Activated CD4-positive, alpha-beta T cell treated with anti-CD3 and anti-CD28 coated beads, Interleukin-2, amount 50 U/mL, for 16 hours (primary cell): ENCODE results near the gene SPATA6L.
"Not testable (repeated sequence)": the region's sequence is repeated elsewhere in the genome, so short reads cannot be mapped to it uniquely, and the experiment has no call there.

ENCODE experiments used
- DNase-seq: peaks from one replicate; pipeline ENCODE4 v3.0.0-alpha.2; 2020

The SPATA6L gene

DNA sequence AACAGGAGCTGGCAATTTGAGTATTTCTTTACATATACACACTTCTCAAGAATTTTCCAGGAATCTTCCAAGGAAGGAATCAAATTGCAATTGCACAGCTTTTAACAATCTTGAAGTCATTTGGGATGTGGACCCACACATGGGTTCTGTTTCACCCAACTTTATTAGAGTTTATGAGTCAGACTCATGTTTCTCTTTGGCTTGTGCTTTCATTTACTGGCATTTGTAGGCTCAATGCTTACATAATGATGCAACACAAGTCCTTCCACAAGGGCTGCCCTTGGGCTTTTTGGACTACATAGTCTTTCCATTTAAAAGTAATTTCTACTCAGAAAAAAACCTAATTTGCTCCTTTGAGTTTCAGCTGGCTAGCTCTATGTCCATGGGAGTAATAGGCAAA is 8.5 kb upstream of the SPATA6L start:
- DNase-seq = no peak

DNA sequence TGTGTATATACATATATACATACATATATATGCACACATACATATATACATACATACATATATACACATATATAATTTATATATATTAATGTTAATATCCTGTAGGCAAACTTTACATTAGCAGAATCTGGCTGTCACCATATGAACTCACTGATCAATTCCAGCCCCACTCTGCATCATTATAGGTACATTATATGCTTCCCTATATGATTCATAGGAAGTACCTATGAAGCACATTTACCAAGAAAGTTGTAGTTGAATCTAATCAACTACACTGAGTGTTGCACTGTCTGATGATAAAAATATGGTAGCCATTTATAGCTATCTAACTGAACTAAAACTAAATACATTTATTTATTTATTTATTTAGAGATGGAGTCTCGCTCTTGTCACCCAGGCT is 5.5 kb upstream of the SPATA6L start:
- DNase-seq = no peak

DNA sequence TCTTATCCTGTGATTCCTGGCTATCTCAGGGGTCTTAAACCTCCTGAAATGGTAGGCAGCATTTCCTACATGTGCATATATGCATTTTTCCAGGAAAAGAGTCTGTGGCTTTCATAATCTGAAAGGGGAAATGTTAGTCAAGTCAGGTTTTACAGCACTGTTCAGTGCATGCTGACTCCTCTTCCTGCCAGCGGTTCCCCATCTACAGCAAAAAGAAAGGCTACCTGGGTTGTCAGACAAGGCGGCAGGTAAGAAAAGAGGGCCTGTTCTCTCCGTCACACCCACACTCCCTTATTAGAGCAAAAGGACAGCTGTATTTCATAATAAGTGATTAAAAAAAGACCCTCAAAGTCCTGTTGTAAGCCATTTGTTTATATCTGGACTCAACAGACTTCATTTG is 4.3 kb upstream of the SPATA6L start:
- no peak for DNase-seq

DNA sequence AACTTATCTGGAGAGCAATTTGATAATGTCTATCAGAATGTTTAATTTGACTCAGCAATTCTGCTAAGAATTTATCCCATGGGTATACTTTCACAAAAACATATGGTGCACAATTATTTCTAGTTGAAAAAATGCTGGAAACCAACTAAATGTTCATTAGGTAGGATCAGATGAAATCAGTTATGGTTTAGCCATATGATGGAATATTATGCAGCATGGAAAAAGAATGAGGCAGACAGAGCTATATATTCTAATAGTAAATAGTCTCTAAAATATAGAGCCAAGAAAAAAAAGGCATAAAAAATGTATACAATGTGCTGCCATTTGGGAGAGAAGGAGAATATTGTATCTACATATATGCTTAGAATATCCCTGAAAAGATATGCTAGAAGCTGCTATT is 3.6 kb upstream of the SPATA6L start:
- no peak for DNase-seq

DNA sequence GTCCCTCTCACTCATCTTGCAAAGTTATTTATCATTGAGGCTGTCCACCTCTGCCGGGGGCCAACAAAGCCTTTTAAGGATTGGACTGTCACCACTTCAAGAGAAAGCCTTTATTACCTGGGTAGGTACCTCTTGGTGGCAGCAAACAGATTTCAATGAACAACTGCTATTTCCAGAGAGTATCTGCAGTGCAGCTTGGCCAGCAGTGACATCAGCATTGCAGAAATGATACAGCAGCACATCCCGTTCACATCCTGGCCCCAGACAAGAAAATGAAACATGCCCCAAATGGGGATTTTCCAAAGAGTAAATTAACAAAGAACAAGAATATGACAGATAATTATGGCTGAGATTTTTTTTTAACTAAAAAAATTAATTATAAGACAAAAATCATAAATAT is 2.3 kb upstream of the SPATA6L start:
- DNase-seq = no peak

DNA sequence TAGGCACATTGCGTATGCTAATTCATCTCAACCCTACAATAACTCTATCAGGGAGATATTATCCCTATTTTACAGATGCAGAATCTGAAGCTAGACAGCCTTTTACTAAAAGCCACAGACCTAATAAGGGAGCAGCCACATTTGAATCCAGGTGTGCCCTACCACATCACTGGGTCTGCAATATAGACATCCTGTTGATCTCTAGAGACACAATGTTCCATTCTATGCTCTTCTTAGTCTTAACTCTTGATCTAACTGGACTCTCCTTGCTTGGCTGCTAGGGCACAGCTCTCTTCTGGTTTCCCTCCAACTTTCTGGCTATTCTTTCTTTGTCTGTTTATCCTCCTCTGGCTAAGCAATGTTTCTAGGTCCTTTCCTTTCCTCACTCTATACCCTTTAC is 1.4 kb upstream of the SPATA6L start:
- DNase-seq = no peak

DNA sequence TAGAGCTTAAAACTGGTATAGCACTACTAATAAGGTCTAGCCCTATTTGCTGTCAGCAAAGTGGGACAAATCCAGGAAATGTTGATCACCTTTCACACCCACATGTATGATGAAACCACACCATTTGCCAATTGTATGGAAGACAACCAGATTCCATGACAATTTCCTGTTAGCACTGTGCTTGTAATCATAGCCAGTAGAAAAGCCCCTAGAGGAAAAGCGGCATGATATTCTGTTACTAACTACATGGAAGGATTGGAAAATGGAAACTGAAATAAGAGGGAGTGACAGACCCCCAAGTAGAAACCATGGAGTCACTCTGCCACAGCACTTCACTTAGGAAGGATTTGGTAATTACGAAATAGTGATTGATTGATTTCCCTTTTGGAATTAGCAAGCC is 923 bp downstream of the SPATA6L start:
- DNase-seq = no peak

DNA sequence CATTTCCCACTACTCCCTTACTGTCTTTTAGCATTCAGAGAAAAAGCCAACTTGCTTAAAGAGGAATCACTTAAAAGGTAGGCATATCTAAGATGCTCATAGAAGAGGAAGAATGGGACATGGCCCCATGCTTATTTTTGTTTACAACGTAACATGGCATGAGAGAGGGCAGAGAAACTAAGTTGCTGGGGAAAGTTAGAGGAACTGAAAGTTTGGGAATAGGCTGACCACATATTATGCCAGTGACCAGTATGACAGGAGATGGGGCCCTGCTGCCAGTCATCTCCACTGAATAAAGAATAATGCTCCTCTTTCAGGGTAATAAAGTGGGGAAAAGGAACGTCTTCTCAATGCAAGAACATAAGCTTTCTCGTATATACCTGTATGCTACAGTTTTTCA is 2.3 kb downstream of the SPATA6L start:
- no peak for DNase-seq

DNA sequence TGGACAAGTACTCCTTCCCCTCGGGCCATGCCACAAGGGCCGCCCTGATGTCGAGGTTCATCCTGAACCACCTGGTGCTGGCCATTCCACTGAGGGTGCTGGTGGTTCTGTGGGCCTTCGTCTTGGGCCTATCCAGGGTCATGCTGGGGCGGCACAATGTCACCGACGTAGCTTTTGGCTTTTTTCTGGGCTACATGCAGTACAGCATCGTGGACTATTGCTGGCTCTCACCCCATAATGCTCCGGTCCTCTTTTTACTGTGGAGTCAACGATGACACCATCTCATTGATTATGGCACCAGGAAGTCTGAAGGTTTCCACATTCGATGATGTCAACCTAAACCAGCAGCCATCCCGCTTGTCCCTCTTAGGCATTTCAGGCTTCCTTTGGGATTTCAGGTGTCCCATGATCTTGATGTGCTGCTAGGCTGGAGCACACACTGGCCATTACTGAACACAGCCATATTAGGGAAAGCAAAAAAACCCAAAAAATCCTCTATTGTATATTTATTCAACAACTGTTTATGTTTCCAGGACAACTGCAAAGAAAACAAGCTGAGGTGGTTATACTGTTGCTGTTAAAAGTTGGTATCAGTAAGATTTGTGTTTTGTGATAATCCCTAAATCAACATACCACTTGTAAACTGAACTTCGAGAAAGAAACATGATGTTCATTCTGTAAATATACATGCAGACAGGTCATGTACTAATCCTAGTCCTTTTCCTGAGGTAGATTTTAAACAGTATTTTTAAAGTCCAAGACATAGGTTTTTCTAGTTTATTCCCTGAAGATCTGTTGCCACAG is 3.1 kb downstream of the SPATA6L start:
- DNase-seq = no peak

DNA sequence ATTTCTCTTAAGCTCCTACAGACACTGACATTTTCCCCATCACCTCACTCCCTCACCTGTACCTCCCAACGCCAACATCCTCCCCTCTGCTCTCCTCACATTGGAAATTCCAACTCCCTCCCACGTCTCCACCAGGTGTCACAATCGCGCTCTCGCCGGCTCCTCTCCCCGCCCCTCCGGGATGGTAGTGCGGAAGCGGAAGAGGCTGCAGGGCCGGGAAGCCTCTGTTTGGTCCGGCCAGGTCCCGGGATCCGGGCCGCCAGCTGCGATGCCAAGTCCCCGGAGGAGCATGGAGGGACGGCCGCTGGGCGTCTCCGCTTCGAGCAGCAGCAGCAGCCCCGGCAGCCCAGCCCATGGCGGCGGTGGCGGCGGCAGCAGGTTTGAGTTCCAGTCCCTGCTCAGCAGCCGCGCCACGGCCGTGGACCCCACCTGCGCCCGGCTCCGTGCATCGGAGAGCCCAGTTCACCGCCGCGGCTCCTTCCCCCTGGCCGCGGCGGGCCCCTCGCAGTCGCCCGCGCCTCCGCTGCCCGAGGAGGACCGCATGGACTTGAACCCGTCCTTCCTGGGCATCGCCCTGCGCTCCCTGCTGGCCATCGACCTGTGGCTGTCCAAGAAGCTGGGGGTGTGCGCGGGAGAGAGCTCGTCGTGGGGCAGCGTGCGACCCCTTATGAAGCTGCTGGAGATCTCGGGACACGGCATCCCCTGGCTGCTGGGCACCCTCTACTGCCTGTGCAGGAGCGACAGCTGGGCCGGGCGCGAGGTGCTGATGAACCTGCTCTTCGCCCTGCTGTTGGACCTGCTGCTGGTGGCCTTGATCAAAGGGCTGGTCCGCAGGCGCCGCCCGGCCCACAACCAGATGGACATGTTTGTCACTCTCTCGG is 3.9 kb downstream of the SPATA6L start, which contains the start of gene PLPP6:
Gene PLPP6 (plus strand): TSS at position 187 of the 881 bp plus-strand sequence. CDS start 82 bp downstream, at position 269.
- DNase-seq = peak; percentile 84

DNA sequence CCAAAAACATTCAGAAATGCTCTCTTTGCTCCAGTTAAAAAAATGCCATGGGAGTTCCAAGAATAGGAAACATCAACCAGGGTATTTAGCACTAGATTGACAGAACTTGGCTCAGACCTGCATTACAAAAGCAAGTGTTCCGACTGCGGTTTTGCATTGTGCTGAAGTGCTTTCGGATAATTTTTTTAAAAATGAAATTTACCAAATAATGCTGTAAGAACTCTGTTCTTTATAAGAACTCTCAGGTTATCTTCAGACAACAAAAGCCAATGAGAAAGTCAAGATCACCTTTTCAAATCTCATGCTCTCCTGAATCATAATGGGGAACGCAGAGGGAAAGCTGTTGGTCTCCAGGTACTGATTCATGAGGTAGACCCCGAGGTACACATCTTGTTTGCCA is 4.7 kb downstream of the SPATA6L start:
- no peak for DNase-seq

DNA sequence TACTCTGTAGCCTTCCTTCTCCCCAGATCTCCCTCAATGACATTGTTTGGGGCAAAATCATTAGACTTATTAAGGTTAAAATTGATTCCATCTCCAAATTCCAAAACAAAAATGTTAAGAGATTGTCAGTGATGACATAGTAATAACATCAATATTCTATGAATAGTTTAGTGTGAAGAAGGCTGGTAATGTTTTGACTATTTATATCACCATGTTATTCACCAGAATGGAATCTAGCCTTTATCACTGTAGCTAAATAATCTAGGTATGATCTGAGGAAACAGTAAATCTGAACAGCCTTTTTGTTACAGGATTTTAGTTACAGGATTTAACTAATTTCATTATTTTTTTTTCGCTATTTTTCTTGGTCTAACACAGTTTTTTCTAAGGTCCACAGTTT is 5.1 kb downstream of the SPATA6L start:
- DNase-seq = no peak

DNA sequence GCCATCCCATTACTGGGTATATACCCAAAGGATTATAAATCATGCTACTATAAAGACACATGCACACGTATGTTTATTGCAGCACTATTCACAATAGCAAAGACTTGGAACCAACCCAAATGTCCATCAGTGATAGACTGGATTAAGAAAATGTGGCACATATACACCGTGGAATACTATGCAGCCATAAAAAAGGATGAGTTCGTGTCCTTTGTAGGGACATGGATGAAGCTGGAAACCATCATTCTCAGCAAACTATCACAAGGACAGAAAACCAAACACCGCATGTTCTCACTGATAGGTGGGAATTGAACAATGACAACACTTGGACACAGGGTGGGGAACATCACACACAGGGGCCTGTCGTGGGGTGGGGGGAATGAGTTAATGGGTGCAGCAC is 5.6 kb downstream of the SPATA6L start:
- not testable (repeated sequence) for DNase-seq

DNA sequence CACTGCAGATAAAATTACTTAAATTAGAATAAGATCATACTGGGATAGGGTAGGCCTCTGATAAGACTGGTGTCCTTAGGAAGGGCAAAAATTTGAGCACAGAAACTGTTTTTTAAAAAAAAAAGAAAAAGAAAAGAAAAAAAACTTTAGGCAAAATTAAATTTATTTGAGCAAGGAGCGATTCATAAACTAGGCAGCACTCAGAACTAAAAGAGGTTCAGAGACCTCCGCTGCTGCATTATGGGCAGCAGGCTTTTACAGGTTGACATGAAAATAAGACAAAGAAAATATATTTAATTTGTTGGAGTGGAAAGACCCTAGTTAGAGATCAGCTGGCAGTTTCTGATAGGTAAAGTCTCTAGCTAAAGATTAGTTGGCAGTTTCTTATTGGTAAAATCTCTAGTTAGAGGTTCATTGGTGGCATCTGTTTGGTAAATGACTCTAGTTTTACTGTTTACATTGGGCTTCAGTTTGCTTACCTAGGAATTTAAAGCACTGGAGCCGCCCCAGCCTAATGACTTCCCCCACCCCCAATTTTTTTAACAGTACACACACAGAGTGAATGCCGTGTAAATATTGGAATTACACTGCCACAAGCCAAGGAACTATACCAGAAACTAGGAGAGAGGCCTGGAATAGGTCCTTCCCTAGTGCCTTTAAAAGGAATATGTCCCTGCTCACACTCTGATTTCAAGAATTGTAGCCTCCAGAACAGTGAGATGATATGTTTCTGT is 8.7 kb downstream of the SPATA6L start:
- DNase-seq = no peak

DNA sequence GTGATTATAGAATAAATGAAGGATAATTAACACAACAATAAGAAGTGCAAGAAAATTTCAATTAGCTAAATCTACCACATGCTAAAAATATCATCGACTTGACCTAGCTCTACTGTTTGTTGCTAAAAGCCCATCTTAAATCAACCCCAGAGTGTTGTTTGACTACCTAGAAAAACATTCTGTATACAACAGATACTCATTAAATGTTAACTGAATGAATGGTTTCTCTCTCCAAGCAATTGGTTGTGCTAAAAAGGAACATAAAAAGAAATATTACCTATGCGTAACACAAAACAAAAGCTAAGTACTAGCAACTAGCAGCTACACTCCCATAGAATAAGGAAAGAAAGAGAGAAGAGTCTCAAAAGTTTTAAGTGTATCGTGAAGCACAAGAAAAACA is 9.7 kb downstream of the SPATA6L start:
- no peak for DNase-seq

DNA sequence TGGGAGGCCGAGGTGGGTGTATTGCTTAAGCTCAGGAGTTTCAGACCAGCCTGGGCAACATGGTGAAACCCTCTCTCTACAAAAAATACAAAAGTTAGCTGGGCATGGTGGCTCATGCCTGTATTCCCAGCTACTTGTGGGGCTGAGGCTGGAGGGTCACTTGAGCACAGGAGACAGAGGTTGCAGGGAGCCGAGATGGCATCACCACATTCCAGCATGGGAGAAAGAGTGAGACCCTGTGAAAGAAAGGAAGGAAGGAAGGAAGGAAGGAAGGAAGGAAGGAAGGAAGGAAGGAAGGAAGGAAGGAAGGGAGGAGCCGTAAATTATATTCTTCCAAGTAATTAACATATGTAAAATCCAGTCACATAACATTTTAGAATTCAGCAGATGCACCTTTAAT is 10.1 kb downstream of the SPATA6L start:
- not testable (repeated sequence) for DNase-seq

DNA sequence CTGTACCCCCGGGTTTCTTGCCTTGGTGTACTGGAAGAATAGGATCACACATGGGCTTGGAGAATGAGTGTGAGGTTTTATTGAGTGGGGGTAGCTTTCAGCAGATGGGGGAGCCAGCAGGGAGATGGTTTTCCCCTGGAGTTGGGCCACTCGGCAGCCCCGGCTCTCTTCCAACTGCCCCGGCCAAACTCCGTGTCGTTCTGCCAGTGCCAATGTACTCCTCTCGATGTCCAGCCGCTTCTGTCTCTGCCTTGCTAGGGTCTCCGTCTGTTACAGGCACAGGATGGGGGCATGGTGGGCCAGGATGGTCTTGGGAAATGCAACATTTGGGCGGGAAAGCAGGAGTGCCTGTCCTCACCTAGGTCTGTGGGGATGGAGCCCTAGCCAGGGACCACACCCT is 11.7 kb downstream of the SPATA6L start:
- DNase-seq = no peak

DNA sequence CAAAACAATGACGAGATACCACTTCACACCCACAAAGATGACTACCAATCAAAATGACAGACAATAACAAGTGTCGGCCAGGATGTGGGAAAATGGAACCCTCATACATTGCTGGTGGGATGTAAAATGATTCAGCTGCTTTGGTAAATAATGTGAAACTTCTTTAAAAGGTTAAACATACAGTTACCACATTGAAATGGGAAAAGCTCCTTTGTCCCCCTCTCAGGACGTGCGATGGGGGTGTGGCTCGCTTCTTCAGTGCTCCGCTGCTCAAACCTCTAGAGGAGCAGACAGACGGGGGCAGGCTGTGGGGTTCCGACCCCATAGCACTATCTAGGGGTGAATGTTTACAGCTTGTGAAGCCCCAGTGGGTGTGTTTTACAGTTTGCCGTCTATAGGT is 12.2 kb downstream of the SPATA6L start:
- DNase-seq = no peak

DNA sequence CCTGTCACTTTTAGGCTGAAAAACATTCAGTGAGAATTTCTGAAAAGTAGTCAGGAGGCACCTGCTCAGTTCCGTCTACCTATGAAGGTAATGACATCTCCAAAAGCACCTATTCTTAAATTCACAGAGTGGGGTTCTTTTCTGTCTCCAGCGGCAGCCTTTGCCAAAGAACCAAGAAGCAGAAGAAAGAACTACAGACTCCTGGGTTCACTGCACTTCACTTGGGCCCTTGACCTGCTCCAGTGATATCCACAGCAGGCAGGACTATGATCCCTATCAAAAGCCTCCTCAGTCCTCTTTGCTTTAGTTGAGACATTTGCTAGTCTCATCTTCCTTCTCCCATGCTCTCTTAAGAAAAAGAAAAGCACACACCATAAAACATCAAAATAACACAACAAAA is 23.9 kb downstream of the SPATA6L start:
- DNase-seq = no peak

DNA sequence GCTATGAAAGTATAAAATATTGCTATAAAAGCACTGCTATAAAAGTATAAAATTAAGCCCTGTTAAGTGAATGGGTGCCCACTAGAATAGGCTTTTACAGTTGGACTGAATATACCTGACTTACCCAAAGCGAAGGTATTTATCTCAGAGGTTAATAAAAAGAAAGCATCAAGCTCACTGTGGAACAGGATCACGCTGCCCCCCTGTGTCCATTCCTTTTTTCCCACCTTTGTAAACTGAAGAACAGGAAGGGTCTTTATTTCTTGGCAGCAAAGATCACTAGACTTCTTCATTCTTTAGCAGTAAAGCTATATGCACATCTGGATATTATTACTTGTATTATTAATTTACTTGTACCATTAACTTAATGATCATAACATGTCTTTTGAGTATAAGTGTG is 26.3 kb downstream of the SPATA6L start:
- DNase-seq = no peak

DNA sequence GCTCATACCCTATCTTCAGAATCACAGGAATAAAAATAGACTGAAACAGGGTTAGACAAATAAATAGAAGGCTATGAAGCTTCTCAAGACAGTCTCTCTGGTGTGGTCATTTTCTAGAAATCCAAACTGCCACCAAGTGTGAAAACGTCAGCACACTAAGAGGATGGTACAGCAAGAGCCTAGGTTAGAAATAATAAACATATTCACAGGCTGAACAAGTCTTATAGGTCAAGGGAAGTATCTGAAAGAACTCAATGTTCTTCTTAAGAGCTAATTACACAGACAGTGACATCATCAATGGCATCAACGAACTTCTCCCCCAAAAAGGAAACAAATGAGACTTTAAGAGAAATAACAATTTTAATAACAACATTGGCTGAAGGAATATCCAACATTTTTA is 26.9 kb downstream of the SPATA6L start:
- DNase-seq = no peak

DNA sequence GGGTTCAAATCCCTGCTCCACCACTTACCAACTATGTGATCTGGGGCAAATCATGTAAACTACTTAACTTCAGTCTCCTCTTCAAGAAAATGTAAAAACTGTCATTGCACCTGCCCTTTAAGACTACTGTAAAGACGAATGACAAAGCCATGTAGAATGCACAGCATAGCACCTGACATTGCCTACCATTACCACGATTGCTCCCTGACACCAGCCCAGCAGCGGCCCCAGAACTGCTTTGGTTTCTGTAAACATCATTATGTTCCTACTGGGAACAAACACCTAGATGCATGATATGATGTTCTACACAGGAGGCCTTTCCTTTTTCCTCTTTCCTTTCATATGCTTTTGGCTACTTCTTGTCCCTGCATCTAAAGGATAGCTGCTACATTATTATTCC is 27.3 kb downstream of the SPATA6L start:
- DNase-seq = no peak

DNA sequence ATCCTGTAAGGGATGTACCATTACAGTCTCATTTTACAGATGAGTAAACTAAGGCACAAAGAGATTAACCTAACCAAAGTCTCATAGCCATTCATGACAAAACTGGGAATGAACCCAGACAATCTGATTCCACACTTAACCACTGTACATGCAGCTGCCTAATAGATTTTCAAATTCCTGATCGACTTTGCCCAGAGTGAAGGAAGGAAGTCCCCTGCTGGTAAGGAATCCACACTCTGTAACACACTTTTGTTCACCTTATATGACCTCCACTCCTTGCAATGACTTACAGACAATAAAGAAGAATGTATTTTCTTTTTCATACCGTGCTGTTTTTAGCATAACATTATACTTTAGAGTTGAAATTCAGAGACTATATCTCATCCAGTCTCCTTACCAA is 35.4 kb downstream of the SPATA6L start:
- DNase-seq = no peak

DNA sequence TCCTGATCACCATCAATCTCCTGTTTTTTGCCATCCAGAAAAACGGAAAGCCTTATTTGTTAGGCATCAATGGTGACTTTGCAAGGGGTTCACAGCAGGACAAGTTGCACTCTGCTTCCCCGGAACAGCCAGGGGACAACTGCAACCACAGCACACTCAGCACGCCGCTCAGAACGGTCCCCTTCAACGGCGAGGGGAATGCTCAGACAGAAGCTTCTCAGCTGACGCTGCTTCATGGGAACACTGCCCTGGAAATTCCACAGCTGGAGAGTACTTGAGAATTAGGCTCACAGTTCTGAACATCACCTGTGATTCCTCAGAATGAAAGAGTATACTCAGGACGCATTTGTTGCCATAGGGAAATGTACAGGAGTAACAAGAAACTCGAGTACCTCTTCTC is 44.3 kb downstream of the SPATA6L start:
- no peak for DNase-seq
